HG03108 (cell line): ENCODE measurements around the gene ENG.
A peak's percentile ranks its signal among the peaks of the same experiment; 100 is the strongest.

Experiments
- ATAC-seq: cut with Tn5 transposase; IDR thresholded peaks from one replicate; pipeline ENCODE4 v1.9.1; 2021; ENCODE audit warnings: moderate library complexity; ENCODE audit not compliant: unreplicated experiment

Gene ENG

GRCh38 chr9:127778280-127779135 is 76.0 kb downstream of the ENG start, which contains the start of gene SH2D3C:
Gene SH2D3C, minus strand, starts transcription at chr9:127778666. Its CDS starts 39 bp downstream, at chr9:127778627.
- peak; percentile 38 for ATAC-seq

- no peak for ATAC-seq
Observed at GRCh38 chr9:127777368-127777980, 77.0 kb downstream of the ENG start.

DNA sequence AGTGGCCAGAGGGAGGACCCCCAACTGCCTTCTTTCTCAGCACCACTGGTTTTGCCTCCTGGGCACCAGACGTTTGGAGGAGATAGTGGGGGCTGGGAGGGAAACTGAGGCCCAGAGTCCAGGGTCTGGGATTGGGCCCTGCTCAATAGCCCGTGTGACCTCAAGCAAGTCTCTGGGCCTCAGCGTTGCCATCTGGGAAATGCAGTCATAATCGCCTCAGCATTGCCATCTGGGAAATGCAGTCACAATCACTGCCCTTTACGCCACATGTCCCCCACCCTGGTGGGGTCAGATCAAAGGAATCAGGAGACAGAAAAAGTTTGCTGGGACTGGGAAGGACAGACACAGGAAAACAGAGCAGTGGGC is 77.6 kb downstream of the ENG start:
- ATAC-seq, result no peak

- ATAC-seq, result no peak
Observed at GRCh38 chr9:127776195-127776923, 78.1 kb downstream of the ENG start.

DNA sequence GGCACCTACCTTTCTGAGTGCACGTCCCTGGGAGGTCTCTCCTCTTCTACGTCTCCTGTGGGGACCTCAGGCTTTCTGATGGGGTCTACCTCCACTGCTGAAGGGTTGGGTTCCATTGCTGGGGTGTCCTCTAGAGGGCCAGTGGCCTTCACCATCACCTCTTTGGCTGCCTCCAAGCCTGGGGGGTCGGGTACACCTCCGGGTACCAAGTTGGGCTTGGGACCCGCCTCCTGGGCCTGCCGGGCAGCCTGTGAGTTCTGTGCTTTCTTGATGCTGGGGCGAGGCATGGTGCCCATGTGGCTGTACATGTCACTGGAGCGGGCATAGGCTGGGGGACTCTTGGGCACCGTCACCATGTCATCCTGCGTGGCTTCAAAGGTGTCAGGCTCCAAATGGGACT is 80.5 kb downstream of the ENG start:
- no peak for ATAC-seq

GRCh38 chr9:127773272-127773671 is 81.2 kb downstream of the ENG start:
- ATAC-seq, result no peak

GRCh38 chr9:127772603-127773002 is 81.9 kb downstream of the ENG start:
- no peak for ATAC-seq

DNA sequence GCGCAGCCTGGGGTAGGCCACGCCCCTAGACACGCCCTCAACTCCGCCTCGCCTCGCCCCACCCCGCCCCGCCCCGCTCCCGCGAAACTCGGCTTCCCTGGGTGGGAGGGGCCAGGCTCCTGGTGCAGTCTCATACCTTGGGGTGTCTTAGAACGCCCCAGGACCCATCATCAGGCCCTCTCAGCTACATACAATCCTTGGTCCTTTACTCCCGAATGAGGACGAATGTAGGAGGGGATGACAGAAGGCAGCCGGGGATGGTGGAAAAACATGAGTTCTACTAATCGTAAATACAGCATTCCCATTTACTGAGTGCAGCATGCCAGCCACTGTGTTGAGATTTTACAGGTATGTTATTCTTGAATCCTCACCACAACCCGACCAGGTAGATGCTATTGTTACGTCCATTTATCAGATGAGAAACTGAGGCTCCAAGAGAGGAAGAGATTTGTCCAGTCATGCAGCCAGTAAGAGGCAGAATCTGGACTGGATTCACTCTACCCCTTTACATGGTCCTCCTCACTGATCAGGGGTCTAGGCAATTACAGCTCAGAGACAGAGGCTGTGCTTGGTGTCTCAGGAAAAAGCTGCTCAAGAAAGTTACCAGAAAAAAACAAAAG is 82.8 kb downstream of the ENG start:
- no peak for ATAC-seq

- ATAC-seq, result peak; percentile 85
Observed at GRCh38 chr9:127770905-127771569, 83.4 kb downstream of the ENG start.

DNA sequence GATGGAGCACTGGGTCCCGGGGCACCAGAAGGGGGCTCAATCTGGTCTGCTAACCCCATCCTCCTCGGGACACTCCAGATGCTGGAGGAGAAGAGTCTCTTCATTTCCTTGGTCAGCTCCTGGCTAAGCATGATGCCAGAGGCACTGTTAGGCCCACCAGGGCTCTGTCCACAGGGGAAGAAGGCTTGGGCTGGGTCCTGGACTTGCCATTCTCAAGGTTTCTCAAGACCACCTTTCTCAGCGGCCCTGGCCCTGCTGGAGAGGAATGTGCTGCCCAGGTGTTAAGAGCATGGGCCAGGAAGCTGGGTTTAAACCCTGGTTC is 83.9 kb downstream of the ENG start:
- ATAC-seq, result no peak

GRCh38 chr9:127769929-127770582 is 84.4 kb downstream of the ENG start:
- ATAC-seq, result no peak

GRCh38 chr9:127769101-127769500 is 85.4 kb downstream of the ENG start:
- ATAC-seq, result no peak

- ATAC-seq, result no peak
Observed at GRCh38 chr9:127768698-127769097, 85.8 kb downstream of the ENG start.

DNA sequence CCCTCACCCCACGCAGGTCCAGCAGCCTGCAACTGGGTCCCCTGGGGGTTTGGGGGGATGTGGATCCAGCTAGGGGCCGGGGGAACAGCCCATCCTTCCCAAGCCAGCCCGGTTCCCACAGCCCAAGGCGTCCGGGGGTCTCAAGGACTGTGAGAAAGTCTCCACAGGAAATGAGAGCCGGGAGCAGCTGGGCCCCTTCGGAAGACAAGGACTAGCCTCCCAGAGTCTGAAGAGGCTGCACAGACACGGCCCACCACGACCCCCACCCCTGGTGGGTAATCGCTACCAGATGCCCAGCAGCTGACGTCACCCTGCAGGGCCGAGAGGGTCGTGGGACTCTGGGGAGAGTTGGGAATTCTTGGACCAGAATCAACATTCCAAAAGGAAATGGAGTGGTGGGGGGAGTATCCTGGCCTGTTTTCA is 86.5 kb downstream of the ENG start:
- ATAC-seq, result no peak

- no peak for ATAC-seq
Observed at GRCh38 chr9:127767410-127767809, 87.0 kb downstream of the ENG start.

GRCh38 chr9:127765418-127765817 is 89.0 kb downstream of the ENG start:
- no peak for ATAC-seq
